Activated CD8-positive, alpha-beta memory T cell treated with anti-CD3 and anti-CD28 coated beads for 36 hours (primary cell): ENCODE results near the gene CABCOCO1. TPM values are rescaled to one million over a fixed set of nuclear protein-coding genes. Genes with fewer than 3 reads are reported as not detected.

Source experiments
- CTCF ChIA-PET: fragments of 350-600 bp; sonication (Branson Sonifier 250); formaldehyde crosslinking; loops from one replicate; lab custom pipeline; 2021; ENCODE audit warnings: antibody characterized with exemption; lab: Charles Lee
- POLR2A ChIA-PET: fragments of 350-600 bp; sonication (Branson Sonifier 250); formaldehyde crosslinking; loops from one replicate; lab custom pipeline; 2021; ENCODE audit warnings: antibody characterized with exemption; lab: Charles Lee
- total RNA-seq, 2 experiments: library from RNA; stranded (reverse); gene quantifications; one replicate each; pipeline ENCODE4 v1.2.3, GENCODE V29; 2021

CABCOCO1 gene
- total RNA-seq, 2 experiments from 2014 or later: not detected

GRCh38 chr10:61774031-61774430, 111.3 kb downstream of the CABCOCO1 start:
- POLR2A ChIA-PET: no interaction called here
- CTCF ChIA-PET: no interaction called here

DNA sequence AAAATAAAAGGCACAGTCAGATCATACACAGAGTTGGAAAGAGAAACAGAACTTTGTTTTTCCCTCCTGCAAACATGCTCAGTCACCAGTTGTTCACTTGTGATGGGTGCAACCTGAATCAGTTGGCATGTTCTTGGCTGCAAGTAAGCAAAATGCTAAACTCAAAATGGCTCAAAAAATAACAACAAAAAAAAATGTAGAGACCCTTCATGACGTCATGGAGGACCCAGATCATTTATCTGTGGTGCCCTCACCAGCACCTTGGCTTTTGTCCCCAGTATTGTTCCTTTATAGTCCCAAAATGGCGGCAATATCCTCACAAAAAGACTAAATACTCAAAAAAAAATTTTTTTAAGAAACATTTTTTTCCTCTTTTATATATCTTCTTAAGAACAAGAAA, 112.4 kb downstream of the CABCOCO1 start:
- POLR2A ChIA-PET: no interaction called here
- CTCF ChIA-PET: no interaction called here

GRCh38 chr10:61776615-61777266, 114.0 kb downstream of the CABCOCO1 start:
- POLR2A ChIA-PET: no interaction called here

GRCh38 chr10:61778137-61778536, 115.4 kb downstream of the CABCOCO1 start:
- ChIA-PET POLR2A (no interaction called here), CTCF (interaction anchor here (0.5 kb wide), 1 partner anchor 316 kb away, joined by 4 read pairs; no protein-coding TSS in a partner anchor)

More at GRCh38 chr10:61776615-61777266, 114.0 kb downstream of the CABCOCO1 start:
- CTCF ChIA-PET: no interaction called here

- ChIA-PET POLR2A (no interaction called here), CTCF (no interaction called here)
These were observed 116.5 kb downstream of the CABCOCO1 start for GRCh38 chr10:61779276-61779675.

DNA sequence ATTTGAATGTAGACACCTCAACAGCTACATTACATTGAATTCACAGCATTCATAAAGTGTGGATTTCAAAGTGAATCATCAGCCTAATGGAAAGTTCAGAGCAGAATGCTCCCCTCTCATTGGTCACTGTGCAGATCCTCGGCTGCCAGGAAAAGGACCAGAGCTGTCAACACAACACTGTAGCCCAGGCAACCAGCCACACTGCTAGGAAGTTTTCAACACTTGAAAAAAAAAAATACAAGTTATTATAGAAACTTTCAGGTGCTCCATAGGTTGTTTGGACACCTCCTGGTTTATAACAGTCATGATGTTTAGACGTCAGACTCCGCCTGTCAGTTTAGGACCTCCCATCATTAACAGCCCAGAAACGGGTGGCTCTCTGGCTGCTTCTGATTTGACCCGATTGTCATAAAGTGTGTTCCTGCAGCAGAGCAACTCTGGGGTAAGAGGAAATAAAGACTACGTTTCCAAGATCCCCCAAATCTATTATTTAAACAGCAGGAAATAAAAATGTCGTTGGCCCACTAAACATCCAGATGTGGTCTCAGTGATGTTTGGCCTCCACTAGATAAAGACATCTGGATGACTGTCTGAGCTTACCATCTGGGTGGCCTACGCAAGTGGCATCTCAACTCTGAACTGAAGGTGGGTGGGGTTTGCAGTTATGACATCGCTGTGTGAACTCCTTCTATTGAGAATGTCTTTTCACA, 117.4 kb downstream of the CABCOCO1 start:
- ChIA-PET CTCF (no interaction called here), POLR2A (no interaction called here)

GRCh38 chr10:61780732-61781131, 118.0 kb downstream of the CABCOCO1 start:
- CTCF ChIA-PET: no interaction called here
- POLR2A ChIA-PET: no interaction called here

- CTCF ChIA-PET: no interaction called here
- POLR2A ChIA-PET: no interaction called here
These were observed 119.3 kb downstream of the CABCOCO1 start for GRCh38 chr10:61781969-61782403.

DNA sequence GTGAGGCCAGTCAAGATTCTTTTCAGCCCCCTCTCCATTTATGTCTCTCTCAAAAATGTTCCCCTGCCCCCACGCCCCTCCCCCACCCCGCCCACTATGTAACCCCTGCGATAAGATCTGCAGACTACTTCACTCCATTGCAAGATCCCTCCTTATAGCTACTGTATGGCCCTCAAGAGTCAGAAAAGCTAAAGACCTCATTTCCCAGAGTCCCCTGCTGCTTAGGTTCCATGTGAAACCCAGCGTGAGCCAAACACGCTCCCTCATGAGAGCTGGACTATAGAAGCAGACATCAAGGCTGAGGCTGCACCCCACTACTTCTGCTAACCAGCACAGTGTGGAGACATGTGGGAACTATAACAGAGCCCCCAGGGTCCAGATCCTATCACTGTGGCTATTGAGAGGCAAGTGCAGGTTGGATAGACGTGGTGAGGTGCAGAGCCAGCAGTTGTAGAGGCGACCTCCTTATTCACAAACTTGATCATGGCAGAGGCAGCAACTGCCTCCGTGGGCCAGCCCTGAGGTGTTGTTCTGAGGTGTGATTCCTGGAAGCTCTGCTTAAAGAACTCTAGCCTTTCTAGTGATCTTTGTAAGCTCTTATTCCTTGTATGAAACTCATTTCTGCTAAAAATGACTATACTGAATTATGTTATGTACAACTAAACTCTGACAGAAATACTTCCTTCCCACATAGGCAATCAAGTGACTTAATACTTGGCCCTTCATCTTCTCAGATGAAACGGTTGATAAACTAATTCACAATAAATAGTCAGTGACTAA, 121.8 kb downstream of the CABCOCO1 start:
- ChIA-PET POLR2A (interaction anchor here (0.7 to 1.0 kb wide), 2 partner anchors 153 to 160 kb away, joined by 3 read pairs; no protein-coding TSS in a partner anchor), CTCF (interaction anchor here (1.0 to 1.6 kb wide), 2 partner anchors 23 to 112 kb away, joined by 3 to 5 read pairs; no protein-coding TSS in a partner anchor)

GRCh38 chr10:61785473-61786105, 122.9 kb downstream of the CABCOCO1 start:
- CTCF ChIA-PET: interaction anchor here (1.3 to 1.6 kb wide), 2 partner anchors 34 to 111 kb away, joined by 5 read pairs; no protein-coding TSS in a partner anchor

DNA sequence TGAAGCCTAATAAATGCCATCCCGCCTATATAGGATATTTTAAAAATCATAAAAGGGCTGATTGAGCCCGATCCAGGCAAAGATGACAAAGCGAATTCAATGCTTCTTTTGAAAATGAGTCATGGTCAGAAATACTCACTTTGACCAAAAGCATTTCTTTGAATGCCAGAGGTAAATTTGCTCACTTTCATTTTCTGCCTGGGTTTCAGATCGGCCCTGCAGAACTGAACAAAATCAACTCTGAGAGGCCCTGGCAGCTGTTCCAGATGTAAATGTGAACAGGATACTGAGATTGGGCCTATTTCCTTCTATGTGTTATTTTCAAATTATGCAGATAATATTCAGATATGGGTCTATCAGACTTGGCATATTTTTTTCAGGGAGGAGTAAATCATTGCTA, 124.0 kb downstream of the CABCOCO1 start:
- ChIA-PET POLR2A (interaction anchor here (0.5 to 0.6 kb wide), 2 partner anchors 112 to 157 kb away, joined by 3 read pairs; no protein-coding TSS in a partner anchor), CTCF (no interaction called here)

More at GRCh38 chr10:61785473-61786105, 122.9 kb downstream of the CABCOCO1 start:
- POLR2A ChIA-PET: no interaction called here

GRCh38 chr10:61787170-61787569, 124.4 kb downstream of the CABCOCO1 start:
- ChIA-PET CTCF (no interaction called here), POLR2A (interaction anchor here (0.6 kb wide), 1 partner anchor 157 kb away, joined by 3 read pairs; no protein-coding TSS in a partner anchor)

GRCh38 chr10:61789031-61789430, 126.3 kb downstream of the CABCOCO1 start:
- POLR2A ChIA-PET: no interaction called here
- CTCF ChIA-PET: interaction anchor here (0.6 kb wide), 1 partner anchor 851 kb away, joined by 3 read pairs; no protein-coding TSS in a partner anchor

GRCh38 chr10:61791216-61791615, 128.5 kb downstream of the CABCOCO1 start:
- CTCF ChIA-PET: no interaction called here
- POLR2A ChIA-PET: no interaction called here

DNA sequence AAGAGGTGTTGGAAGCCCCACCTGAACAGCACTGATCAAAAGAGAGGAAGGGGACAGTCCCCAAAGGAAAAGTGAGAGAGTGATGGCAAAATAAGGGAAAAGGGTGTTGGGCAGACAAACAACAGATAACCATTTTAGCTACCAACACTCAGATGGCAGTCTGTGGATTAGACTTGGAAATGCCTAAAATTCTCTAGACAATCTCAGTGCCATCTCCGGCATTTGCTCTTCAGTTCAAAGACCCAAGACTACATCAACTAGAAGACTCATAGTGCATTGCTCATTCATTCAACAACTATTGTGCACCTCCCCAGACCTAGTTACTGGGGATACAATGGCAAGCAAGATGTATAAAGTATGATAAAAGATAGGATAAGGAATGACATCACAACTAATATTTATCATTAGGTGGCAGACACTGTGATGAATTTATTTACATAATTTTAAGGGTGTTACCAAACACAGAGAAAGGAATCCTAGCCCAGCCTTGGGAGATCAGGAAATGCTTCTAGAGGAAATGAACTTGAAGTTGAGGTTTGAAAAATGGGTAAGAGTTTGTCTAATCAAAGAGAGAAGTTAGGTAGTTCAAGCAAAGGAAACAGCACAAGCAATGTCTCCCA, 129.5 kb downstream of the CABCOCO1 start:
- POLR2A ChIA-PET: no interaction called here
- CTCF ChIA-PET: no interaction called here

DNA sequence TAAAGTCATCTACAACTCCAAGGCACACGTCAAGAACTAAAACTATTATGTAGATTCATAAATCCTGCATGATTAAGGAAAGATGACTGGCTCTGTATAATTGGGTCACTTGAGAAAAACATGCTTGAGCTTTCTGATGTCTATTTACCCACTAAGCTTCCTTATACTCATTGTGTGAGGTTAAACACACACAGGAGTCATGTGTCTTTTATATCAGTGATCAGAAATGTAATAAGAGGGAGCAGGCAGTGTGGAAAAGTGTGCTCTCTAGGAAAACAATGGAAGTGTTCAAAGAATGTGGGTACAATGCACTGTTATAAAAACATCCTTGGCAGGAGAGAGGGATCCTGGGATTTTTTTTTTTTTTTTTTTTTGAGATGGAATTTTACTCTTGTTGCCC, 130.2 kb downstream of the CABCOCO1 start:
- ChIA-PET POLR2A (interaction anchor here (0.7 kb wide), 1 partner anchor 11 kb away, joined by 6 read pairs; no protein-coding TSS in a partner anchor), CTCF (no interaction called here)

GRCh38 chr10:61793760-61794703, 131.3 kb downstream of the CABCOCO1 start:
- ChIA-PET CTCF (no interaction called here), POLR2A (interaction anchor here (0.7 kb wide), 1 partner anchor 10 kb away, joined by 6 read pairs; no protein-coding TSS in a partner anchor)
